HL-60/S4 (cell line): ENCODE measurements around the gene CSNK2B.

Source experiments
- in situ Hi-C: fragments of 300-500 bp; cut with MboI; formaldehyde crosslinking; loops from 2 replicates; pipeline ENCODE4 v1.14.3; 2022; ENCODE audit warnings: low sequenced_read_pairs

CSNK2B gene

DNA sequence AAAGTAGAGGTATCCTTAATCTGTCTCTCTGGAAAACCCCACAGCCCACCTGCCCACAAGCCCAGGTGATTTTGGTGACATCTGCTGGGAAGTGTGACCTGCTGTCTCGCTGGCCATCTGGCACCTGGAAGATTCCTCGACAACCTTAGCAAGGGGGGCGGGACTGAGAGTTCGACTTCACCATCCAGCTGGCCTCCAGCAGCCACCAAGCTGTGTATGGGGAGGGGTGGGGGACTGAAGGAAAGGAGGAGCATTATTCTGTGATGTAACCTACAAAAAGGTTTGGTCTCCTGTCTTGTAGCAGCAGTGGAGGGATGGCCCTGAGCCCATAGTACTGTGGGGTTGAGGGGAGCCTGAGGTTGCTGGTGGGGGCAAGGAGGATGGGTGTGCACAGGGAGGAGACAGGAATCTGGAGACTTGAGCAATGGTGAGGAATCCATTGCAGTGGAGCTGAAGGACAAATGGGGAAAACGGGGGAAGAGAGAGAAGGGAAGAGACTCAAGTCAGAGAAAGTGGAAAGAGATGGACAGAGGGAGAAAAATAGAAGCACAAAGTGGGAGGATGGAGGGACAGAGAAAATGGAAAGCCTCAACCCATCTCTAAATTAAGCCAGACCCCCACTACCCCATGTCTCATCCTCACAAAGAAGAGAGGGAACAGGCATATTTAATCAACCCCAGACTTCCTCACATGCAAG, 44.8 kb downstream of the CSNK2B start:
- in situ Hi-C loops: no loop called here

DNA sequence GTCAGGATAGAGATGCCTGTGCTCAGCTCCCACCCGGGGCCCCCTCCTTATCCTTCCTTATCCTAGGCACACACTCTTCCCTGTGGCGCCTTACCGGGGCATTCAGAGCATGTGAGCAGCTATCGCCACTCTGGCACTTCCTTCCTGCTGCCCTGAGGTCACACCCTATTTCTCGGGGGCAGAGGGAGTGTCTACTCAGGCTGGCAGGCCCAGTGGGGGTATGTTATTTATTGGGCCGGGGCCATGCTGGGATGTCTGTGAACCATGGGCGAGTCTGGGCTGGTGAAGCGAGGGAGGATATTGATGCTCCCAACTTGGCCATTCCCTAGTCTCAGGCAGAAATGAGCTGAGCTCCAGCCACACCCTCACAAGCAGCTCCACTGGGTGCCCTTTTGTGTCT, 45.4 kb downstream of the CSNK2B start:
- in situ Hi-C loops: no loop called here

DNA sequence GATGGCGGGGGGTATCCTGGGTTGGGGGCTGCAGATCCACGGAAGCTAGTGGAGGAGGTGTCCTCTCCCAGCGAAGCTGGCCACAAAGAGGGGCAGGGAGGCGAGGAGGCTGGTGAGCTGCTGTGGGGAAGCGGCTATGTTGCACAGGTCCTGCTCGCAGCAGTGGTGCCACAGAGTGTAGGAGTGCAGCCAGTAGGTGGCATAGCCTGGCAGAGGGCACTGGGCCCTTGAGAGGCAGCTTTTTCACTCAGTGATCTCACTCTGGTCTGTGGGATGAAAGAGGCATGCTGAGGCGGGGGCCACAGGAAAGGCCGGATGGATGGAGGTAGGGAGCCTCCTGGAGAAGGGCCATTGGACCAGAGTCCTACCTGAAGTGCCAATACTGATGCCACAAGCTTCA, 46.4 kb downstream of the CSNK2B start:
- in situ Hi-C loops: no loop called here

DNA sequence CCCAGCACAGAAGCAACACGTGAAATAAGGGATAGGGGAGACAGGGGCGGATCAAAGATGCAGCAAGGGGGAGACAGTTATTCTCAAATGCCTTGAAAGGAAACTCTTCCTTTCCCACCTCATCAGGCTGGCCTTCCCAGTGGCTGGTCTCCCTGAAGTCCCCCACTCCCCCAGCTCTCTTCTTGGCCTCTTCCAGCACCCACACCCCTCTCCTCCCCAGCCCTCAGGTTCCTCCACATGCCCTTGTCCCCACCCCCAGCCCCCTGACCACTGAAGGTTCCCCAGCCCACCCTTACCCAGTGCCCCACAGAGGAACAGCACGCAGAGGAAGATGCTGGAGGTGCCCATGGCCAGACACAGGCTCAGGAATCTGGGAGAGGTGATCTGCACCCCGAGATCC, 47.6 kb downstream of the CSNK2B start:
- in situ Hi-C loops: no loop called here

DNA sequence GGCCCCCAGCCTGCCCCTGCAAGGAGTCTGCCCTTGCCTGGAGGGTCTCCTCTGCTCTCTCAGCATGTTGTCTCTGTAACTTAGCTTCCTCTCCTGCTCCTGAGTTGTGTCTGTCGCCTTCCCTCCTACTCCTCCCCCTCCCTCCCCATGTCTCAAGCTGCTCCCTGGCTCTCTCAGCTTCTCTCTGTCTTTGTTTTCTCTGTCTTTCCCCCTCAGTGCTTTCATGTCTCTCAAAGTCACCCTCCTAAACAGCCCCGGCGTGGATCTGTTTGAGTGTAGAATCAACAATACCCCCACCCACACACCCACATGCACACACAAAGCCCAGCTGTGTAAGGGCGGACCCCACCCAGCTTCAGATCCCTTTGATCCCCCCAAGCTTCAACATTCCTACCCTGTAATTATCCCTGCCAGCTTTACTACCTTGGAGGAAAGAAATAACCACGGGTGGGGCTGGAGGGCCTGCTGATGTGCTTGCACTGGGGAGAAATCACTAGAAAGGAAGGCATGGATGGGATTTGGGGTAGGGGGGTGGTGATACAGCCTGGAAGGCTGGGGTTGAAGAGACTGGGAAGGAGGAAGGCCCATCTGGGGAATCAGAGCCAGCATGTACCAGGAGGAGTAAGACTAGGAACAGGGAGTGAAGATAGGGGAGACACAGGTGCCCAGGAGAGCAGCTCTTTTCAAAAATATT, 48.3 kb downstream of the CSNK2B start:
- in situ Hi-C loops: no loop called here

DNA sequence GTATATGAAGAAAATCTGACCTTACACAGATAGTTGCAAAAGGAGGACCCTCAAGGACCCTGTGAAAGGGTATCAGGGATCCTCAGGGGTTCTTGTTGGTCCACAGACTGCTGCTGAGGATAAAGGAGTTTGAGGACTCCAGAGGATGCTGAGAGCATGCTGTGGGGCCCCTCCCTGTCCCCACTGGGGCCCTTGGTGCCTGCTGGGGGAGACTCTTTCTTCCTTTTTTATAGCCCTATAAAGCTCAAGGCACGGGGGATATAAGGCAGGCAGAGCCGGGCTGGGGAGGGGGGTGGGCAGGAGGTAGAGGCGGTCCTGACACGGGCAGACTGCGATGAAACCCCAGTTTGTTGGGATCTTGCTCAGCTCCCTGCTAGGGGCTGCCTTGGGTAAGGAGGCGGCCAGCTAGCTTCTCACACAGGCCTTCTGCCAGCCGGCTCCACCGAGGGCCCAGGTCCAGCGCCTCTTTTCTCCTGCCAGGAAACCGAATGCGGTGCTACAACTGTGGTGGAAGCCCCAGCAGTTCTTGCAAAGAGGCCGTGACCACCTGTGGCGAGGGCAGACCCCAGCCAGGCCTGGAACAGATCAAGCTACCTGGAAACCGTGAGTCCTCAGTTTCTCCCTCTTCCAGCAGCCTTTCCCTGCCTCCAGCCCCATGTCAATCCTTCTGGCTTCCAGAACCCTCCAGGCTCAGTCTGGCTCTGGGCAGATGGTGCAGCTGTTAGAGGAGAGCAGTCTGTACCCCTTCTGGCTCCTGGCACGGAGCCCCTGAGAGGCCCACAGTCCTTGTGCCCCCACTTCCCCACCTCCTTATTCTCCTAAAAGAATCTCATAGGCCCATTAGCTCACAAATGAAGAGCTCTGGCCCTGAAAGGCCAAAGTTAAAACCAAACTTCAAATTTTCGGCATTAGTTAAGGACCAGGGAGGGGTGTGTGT, 49.4 kb downstream of the CSNK2B start, which contains the start of gene LY6G6D:
TSS of gene LY6G6D (plus strand) at position 327 of the 937 bp plus-strand sequence. CDS start at position 335, 8 bp downstream.
- in situ Hi-C loops: no loop called here

DNA sequence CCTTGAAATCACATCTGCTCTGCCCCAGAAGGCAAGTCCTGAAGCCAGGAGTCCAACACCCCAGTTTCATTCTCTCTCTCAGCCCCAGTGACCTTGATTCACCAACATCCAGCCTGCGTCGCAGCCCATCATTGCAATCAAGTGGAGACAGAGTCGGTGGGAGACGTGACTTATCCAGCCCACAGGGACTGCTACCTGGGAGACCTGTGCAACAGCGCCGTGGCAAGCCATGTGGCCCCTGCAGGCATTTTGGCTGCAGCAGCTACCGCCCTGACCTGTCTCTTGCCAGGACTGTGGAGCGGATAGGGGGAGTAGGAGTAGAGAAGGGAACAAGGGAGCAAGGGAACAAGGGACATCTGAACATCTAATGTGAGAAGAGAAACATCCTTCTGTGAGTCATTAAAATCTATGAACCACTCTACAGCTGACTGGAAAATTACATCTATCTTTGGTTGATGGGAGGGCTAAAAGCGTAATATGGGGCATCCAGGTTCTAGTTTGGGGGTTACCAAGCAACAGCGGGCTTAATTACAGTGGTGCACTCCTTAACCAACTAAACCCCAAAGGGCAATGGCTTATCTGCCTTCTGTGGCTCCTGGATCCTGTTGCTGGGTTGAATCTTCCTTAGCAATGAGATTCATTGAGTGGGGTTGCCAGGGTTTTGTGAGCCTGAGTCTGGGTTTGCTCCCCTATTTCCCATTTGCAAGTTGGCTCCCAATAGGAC, 51.8 kb downstream of the CSNK2B start:
- in situ Hi-C loops: no loop called here

DNA sequence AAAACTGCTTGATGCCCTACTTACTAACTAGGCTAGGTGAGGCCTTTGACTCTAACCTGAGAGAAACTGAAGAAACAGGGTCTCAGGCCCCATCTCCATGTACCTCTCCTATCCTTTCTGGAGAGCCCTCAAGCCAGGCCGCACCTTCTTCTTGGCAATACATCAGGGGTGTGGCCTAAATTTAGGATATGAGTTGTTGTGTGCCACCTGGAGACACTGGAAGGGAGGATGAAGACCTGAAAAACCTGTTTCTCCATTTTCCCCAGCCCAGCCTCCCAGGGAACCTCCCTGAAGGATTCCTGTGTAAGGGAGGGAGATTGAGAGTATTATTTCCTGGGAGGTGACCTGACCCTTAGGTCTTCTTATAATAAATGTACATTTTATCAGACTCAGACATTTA, 52.4 kb downstream of the CSNK2B start:
- in situ Hi-C loops: no loop called here

DNA sequence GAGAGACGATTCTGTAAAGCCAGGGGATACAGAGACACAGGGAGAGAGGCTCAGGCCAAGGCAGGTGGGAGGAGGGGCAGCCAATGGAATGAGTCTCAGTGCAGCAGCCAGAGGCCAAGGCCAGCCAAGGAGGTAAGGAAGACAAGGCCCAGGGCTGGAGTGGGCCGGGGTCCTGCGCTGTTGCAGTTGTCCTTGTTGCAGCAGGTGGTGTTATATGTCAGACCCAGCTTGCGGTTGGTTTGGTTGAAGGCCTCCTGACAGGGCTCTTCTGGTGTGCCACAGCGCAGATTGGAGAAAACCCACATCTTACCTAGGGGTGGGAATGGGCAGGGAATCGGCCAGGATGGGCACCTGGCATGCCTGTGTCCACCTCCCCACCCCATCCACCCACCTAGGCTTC, 53.1 kb downstream of the CSNK2B start:
- in situ Hi-C loops: no loop called here
